HCT116 (cell line): Measurements from ENCODE around the gene DEPDC5. TPM values are rescaled to one million over a fixed set of nuclear protein-coding genes. Genes with fewer than 3 reads are reported as not detected.

Experiments
- ATAC-seq: fragments of 200-7000 bp; cut with Tn5 transposase; 2 replicates; pipeline ENCODE4 v1.9.1; 2020; ENCODE audit warnings: mild to moderate bottlenecking, moderate library complexity
- BruUV-seq: library from RNA; stranded (reverse); fragments of 400-500 nt; replicated peaks from 2 replicates; lab custom pipeline; 2021; lab: Mats Ljungman, UMichigan
- CTCF ChIA-PET: fragments of 300-600 bp; sonication (Branson Sonifier 250); formaldehyde crosslinking; loops from one replicate; lab custom pipeline; 2021; ENCODE audit warnings: antibody characterized with exemption; lab: Charles Lee
- POLR2A ChIA-PET: fragments of 300-600, 350-600 bp; sonication (Branson Sonifier 250); formaldehyde crosslinking; loops from one replicate; lab custom pipeline; 2021; ENCODE audit warnings: antibody characterized with exemption; lab: Charles Lee
- RAD21 ChIA-PET, 2 experiments: fragments of 300-600 bp; sonication (Branson Sonifier 250); formaldehyde crosslinking; loops; one replicate each; lab custom pipeline; 2023; ENCODE audit warnings: low total read pairs in 2 of 2; ENCODE audit not compliant: uncharacterized antibody in 2 of 2, unreplicated experiment in 2 of 2, low non-redundant PET in 1 of 2; lab: Charles Lee
- DNase-seq: peaks from one replicate; pipeline ENCODE4 v3.0.0-alpha.2; 2010; ENCODE audit warnings: low read depth, low spot score
- H2AFZ ChIP-seq: fragments of 200-600 bp; shearing (Covaris generic), sonication (generic); 2 replicates; pipeline ENCODE4 v1.6.1; 2017; ENCODE audit warnings: low read depth, mixed run types, mixed read lengths, antibody characterized with exemption, low read length; ENCODE audit not compliant: poor library complexity, severe bottlenecking
- H3K27ac ChIP-seq: 2 replicates; pipeline ENCODE4 v1.5.1; 2012; ENCODE audit warnings: low read depth, low read length
- H3K27me3 ChIP-seq: fragments of 200-600 bp; sonication (generic); 2 replicates; pipeline ENCODE4 v1.6.1; 2016; ENCODE audit warnings: mixed run types, low read length, mixed read lengths; ENCODE audit not compliant: insufficient read depth
- H3K36me3 ChIP-seq, 2 experiments: fragments of 200-500 bp in 1 of 2; fragments of 200-600 bp in 1 of 2; sonication (Bioruptor generic) in 1 of 2; sonication (generic) in 1 of 2; 2 replicates each; pipeline versions ENCODE4 v1.5.1 to v1.6.1; 2014 to 2016; ENCODE audit warnings: low read length in 2 of 2, inconsistent platforms in 1 of 2, mixed read lengths in 1 of 2, mixed run types in 1 of 2; ENCODE audit not compliant: insufficient read depth in 2 of 2, control insufficient read depth in 1 of 2
- H3K4me1 ChIP-seq, 2 experiments: fragments of 200-600 bp in 1 of 2; sonication (generic) in 1 of 2; 2 replicates each; pipeline versions ENCODE4 v1.5.1 to v1.6.1; 2012 to 2017; ENCODE audit warnings: low read length in 2 of 2, inconsistent platforms in 1 of 2, mild to moderate bottlenecking in 1 of 2, mixed read lengths in 1 of 2, mixed run types in 1 of 2, moderate library complexity in 1 of 2; ENCODE audit not compliant: insufficient read depth in 2 of 2, control insufficient read depth in 1 of 2
- H3K4me2 ChIP-seq: fragments of 200-600 bp; sonication (generic); 2 replicates; pipeline ENCODE4 v1.6.1; 2017; ENCODE audit warnings: mixed run types, low read length, mixed read lengths
- H3K4me3 ChIP-seq, 2 experiments: fragments of 200-600 bp in 1 of 2; sonication (generic) in 1 of 2; replicated peaks in 1 of 2; 2 replicates each; pipeline ENCODE4 v1.5.1; 2011 to 2016; ENCODE audit warnings: low read length in 2 of 2, control low read depth in 1 of 2, low read depth in 1 of 2, mild to moderate bottlenecking in 1 of 2, mixed read lengths in 1 of 2, mixed run types in 1 of 2
- H3K79me2 ChIP-seq: fragments of 200-600 bp; sonication (generic); 2 replicates; pipeline ENCODE4 v1.6.1; 2017; ENCODE audit warnings: mild to moderate bottlenecking, mixed run types, low read length, moderate library complexity, mixed read lengths; ENCODE audit not compliant: insufficient read depth
- H3K9ac ChIP-seq: fragments of 200-600 bp; sonication (generic); 2 replicates; pipeline ENCODE4 v1.6.1; 2016; ENCODE audit warnings: low read length, mixed read lengths
- H3K9me2 ChIP-seq: fragments of 200-600 bp; sonication (generic), shearing (Covaris generic); 2 replicates; pipeline ENCODE4 v1.6.1; 2017; ENCODE audit warnings: mixed run types, mild to moderate bottlenecking, moderate library complexity; ENCODE audit not compliant: insufficient read depth
- H3K9me3 ChIP-seq, 2 experiments: fragments of 200-500 bp in 1 of 2; fragments of 200-600 bp in 1 of 2; sonication (Bioruptor generic) in 1 of 2; sonication (generic) in 1 of 2; 2 replicates each; pipeline ENCODE4 v1.6.1; 2014 to 2017; ENCODE audit warnings: low read length in 2 of 2, mixed read lengths in 2 of 2, inconsistent platforms in 1 of 2, low read depth in 1 of 2, mild to moderate bottlenecking in 1 of 2, mixed run types in 1 of 2, moderate library complexity in 1 of 2; ENCODE audit not compliant: control insufficient read depth in 1 of 2, insufficient read depth in 1 of 2
- H4K20me1 ChIP-seq: fragments of 200-600 bp; sonication (generic), shearing (Covaris generic); 2 replicates; pipeline ENCODE4 v1.6.1; 2017; ENCODE audit warnings: mixed run types, mild to moderate bottlenecking, moderate library complexity; ENCODE audit not compliant: insufficient read depth
- ATF3 ChIP-seq: IDR thresholded peaks from 2 replicates; pipeline ENCODE4 v1.6.1; 2012
- CEBPB ChIP-seq: IDR thresholded peaks from 2 replicates; pipeline ENCODE4 v1.6.1; 2012; ENCODE audit warnings: low read depth
- EGR1 ChIP-seq: IDR thresholded peaks from 2 replicates; pipeline ENCODE4 v1.6.1; 2012; ENCODE audit warnings: low read depth
- EZH2 ChIP-seq: fragments of 200-600 bp; sonication (generic); IDR thresholded peaks from 2 replicates; pipeline ENCODE4 v1.6.1; 2017; ENCODE audit warnings: antibody characterized with exemption, mixed run types
- JUND ChIP-seq: IDR thresholded peaks from 2 replicates; pipeline ENCODE4 v1.6.1; 2012
- POLR2A ChIP-seq: IDR thresholded peaks from 2 replicates; pipeline ENCODE4 v1.7.0; 2011; ENCODE audit warnings: borderline replicate concordance; ENCODE audit not compliant: insufficient read depth, insufficient read length; ENCODE audit errors: extremely low read depth
- POLR2AphosphoS5 ChIP-seq: IDR thresholded peaks from 2 replicates; pipeline ENCODE4 v1.6.1; 2011; ENCODE audit warnings: mild to moderate bottlenecking, low read depth, low read length, moderate library complexity
- REST ChIP-seq: IDR thresholded peaks from 2 replicates; pipeline ENCODE4 v1.6.1; 2012; ENCODE audit warnings: low read depth
- YY1 ChIP-seq: IDR thresholded peaks from 2 replicates; pipeline ENCODE4 v1.6.1; 2011; ENCODE audit warnings: low read length, low read depth, moderate library complexity, mild to moderate bottlenecking; ENCODE audit not compliant: insufficient replicate concordance; ENCODE audit errors: extremely low read depth
- intact Hi-C: fragments of 100-400 bp; cut with micrococcal nuclease; formaldehyde crosslinking; loops from 2 replicates; pipeline ENCODE4 v1.10.0; 2022
- total RNA-seq: library from RNA; stranded (reverse); gene quantifications from one replicate; pipeline ENCODE4 v1.2.1, GENCODE V29; 2021; ENCODE audit not compliant: unreplicated experiment

The DEPDC5 gene
- total RNA-seq, 1 experiment from 2014 or later, result 35.0 TPM

DNA sequence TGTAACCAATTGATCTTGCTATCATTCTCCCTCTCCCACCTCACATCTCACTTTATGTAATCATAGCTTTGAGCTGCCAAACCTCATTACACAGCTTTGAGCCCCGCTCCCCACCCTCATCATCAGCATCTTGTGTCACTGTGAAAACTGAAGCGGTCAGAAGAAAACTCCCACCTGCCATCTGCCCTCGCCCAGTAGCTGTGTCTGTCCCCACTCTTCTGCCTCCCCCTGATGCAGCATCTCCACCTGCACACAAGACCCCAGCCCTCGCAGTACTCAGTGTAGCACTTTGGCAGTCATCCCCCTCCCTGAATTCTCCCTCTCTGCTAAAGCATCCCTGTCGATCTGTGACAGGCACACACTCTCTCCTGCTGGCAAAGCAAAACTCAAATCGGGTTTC is 130.2 kb downstream of the DEPDC5 start:
- RAD21 ChIA-PET, result no interaction called here
- POLR2A ChIA-PET, result no interaction called here
- no peak overlapping the region for H3K4me3 ChIP-seq
- BruUV-seq, result no TSS peak
- no peak for ATAC-seq
- intact Hi-C loops, result no loop called here
- peaks cover under 1 to 3% of the 10 kb centered on the region in 2 experiments; a peak in 1 of 4 replicates for H3K36me3 ChIP-seq
- H3K27me3 ChIP-seq, result no peaks in the 10 kb centered on the region
- H3K4me1 ChIP-seq, result no peaks in the 10 kb centered on the region
- no peak overlapping the region for H3K4me2 ChIP-seq
- DNase-seq, result no peak
- no peaks in the 10 kb centered on the region for H4K20me1 ChIP-seq
- no peaks in the 10 kb centered on the region for H3K9me3 ChIP-seq
- H3K9me2 ChIP-seq, result no peaks in the 10 kb centered on the region
- no peaks in the 10 kb centered on the region for H3K79me2 ChIP-seq
- no peak overlapping the region for H2AFZ ChIP-seq
- no peak overlapping the region for H3K9ac ChIP-seq
- no peak overlapping the region for H3K27ac ChIP-seq
- TF ChIP-seq EGR1 (no peak), POLR2AphosphoS5 (no peak), YY1 (no peak), EZH2 (no peak), ATF3 (no peak), JUND (no peak), CEBPB (no peak), POLR2A (no peak), REST (no peak)
- CTCF ChIA-PET, result no interaction called here
